Activated CD4-positive, CD25-positive, alpha-beta regulatory T cell treated with anti-CD3 and anti-CD28 coated beads, Interleukin-2, amount 50 U/mL, for 16 hours (primary cell): ENCODE results near the gene FAM25G.
"Not testable (repeated sequence)": the region's sequence is repeated elsewhere in the genome, so short reads cannot be mapped to it uniquely, and the experiment has no call there.

Source experiments
- DNase-seq: peaks from one replicate; pipeline ENCODE4 v3.0.0-alpha.2; 2020; ENCODE audit warnings: low read depth, low spot score

The FAM25G gene

GRCh38 chr10:47491600-47491999 is at the start of gene FAM25G:
TSS of gene FAM25G (minus strand) at chr10:47491700. CDS start at chr10:47491674, 26 bp downstream.
- DNase-seq = not testable (repeated sequence)

GRCh38 chr10:47536430-47536829 is 44.9 kb upstream of the FAM25G start:
- not testable (repeated sequence) for DNase-seq

- not testable (repeated sequence) for DNase-seq
Measured at GRCh38 chr10:47523475-47523874, 32.0 kb upstream of the FAM25G start, which contains the start of gene AGAP9. TSS of gene AGAP9 (minus strand) at chr10:47523638. CDS start at chr10:47523526, 112 bp downstream.

GRCh38 chr10:47502313-47502712 is 10.8 kb upstream of the FAM25G start:
- DNase-seq = not testable (repeated sequence)

- not testable (repeated sequence) for DNase-seq
Measured at GRCh38 chr10:47494226-47494625, 2.7 kb upstream of the FAM25G start.

GRCh38 chr10:47489630-47490029 is 1.9 kb downstream of the FAM25G start:
- DNase-seq = not testable (repeated sequence)

- not testable (repeated sequence) for DNase-seq
Measured at GRCh38 chr10:47485943-47486342, 5.6 kb downstream of the FAM25G start.

GRCh38 chr10:47484786-47485185 is 6.7 kb downstream of the FAM25G start:
- not testable (repeated sequence) for DNase-seq

GRCh38 chr10:47483923-47484322 is 7.6 kb downstream of the FAM25G start, which contains the start of gene ANXA8:
TSS of gene ANXA8 (minus strand) at chr10:47484115. CDS start at chr10:47483933, 182 bp downstream.
- DNase-seq = not testable (repeated sequence)

GRCh38 chr10:47482367-47482766 is 9.1 kb downstream of the FAM25G start:
- not testable (repeated sequence) for DNase-seq

- DNase-seq = not testable (repeated sequence)
Measured at GRCh38 chr10:47481768-47482181, 9.7 kb downstream of the FAM25G start.

GRCh38 chr10:47481182-47481766 is 10.2 kb downstream of the FAM25G start:
- DNase-seq = not testable (repeated sequence)

GRCh38 chr10:47480133-47480532 is 11.4 kb downstream of the FAM25G start:
- DNase-seq = not testable (repeated sequence)

- not testable (repeated sequence) for DNase-seq
Measured at GRCh38 chr10:47478114-47478513, 13.4 kb downstream of the FAM25G start.

- DNase-seq = not testable (repeated sequence)
Measured at GRCh38 chr10:47477078-47477477, 14.4 kb downstream of the FAM25G start.

- not testable (repeated sequence) for DNase-seq
Measured at GRCh38 chr10:47475101-47475500, 16.4 kb downstream of the FAM25G start.

- not testable (repeated sequence) for DNase-seq
Measured at GRCh38 chr10:47473516-47473915, 18.0 kb downstream of the FAM25G start.

- not testable (repeated sequence) for DNase-seq
Measured at GRCh38 chr10:47472647-47473046, 18.9 kb downstream of the FAM25G start.

GRCh38 chr10:47472072-47472471 is 19.4 kb downstream of the FAM25G start:
- not testable (repeated sequence) for DNase-seq

GRCh38 chr10:47468731-47469528 is 22.6 kb downstream of the FAM25G start:
- DNase-seq = not testable (repeated sequence)

GRCh38 chr10:47467957-47468356 is 23.5 kb downstream of the FAM25G start:
- not testable (repeated sequence) for DNase-seq

GRCh38 chr10:47467458-47467857 is 24.0 kb downstream of the FAM25G start:
- not testable (repeated sequence) for DNase-seq
